HepG2 (cell line): ENCODE results near the gene ZSWIM5. TPM values are rescaled to one million over a fixed set of nuclear protein-coding genes. Genes with fewer than 3 reads are reported as not detected.

Experiments
- ATAD3A ChIP-seq: sonication (generic); formaldehyde crosslinking; IDR thresholded peaks from 2 replicates; pipeline ENCODE4 v1.4.0; 2020; ENCODE audit warnings: missing genetic modification reagents
- CHD4 ChIP-seq: fragments of 200-600 bp; sonication (generic); IDR thresholded peaks from 2 replicates; pipeline ENCODE4 v1.7.0; 2017; ENCODE audit warnings: mild to moderate bottlenecking, low read length, borderline replicate concordance
- FOSL2 ChIP-seq: sonication (generic); formaldehyde crosslinking; IDR thresholded peaks from 2 replicates; pipeline ENCODE4 v1.4.0; 2020; ENCODE audit warnings: missing genetic modification reagents
- GFI1 ChIP-seq: sonication (generic); formaldehyde crosslinking; IDR thresholded peaks from 2 replicates; pipeline ENCODE4 v1.5.0; 2020; ENCODE audit warnings: missing genetic modification reagents, mild to moderate bottlenecking, borderline replicate concordance
- HNF1A ChIP-seq, 2 experiments: sonication (generic) in 1 of 2; formaldehyde crosslinking in 1 of 2; IDR thresholded peaks; 2 replicates each; pipeline versions ENCODE4 v1.4.0 to v1.6.1; 2016 to 2020; ENCODE audit warnings: borderline replicate concordance in 1 of 2, low read depth in 1 of 2, mild to moderate bottlenecking in 1 of 2, missing genetic modification reagents in 1 of 2
- HNF4G ChIP-seq, 2 experiments: sonication (generic) in 1 of 2; formaldehyde crosslinking in 1 of 2; IDR thresholded peaks; 2 replicates each; pipeline versions ENCODE4 v1.4.0 to v1.6.1; 2011 to 2020; ENCODE audit warnings: borderline replicate concordance in 2 of 2, low read depth in 2 of 2, mild to moderate bottlenecking in 2 of 2, low read length in 1 of 2, missing genetic modification reagents in 1 of 2, moderate library complexity in 1 of 2
- KLF6 ChIP-seq: IDR thresholded peaks from 2 replicates; pipeline ENCODE4 v1.8.0; 2016; ENCODE audit warnings: missing biosample characterization, missing genetic modification reagents
- MED1 ChIP-seq: sonication (generic); formaldehyde crosslinking; IDR thresholded peaks from 2 replicates; pipeline ENCODE4 v1.4.0; 2020; ENCODE audit warnings: missing genetic modification reagents
- NFYC ChIP-seq: IDR thresholded peaks from 2 replicates; pipeline ENCODE4 v1.6.1; 2016; ENCODE audit warnings: missing genetic modification reagents, missing compliant biosample characterization
- PTBP1 ChIP-seq: fragments of 200-400 bp; formaldehyde crosslinking; IDR thresholded peaks from 2 replicates; pipeline ENCODE4 v1.6.1; 2018; ENCODE audit warnings: low read length, low read depth; ENCODE audit not compliant: poor library complexity, severe bottlenecking
- RBM22 ChIP-seq: fragments of 200-400 bp; formaldehyde crosslinking; optimal IDR thresholded peaks from 2 replicates; pipeline ENCODE3; 2017; ENCODE audit warnings: mild to moderate bottlenecking, low read length, moderate library complexity
- RERE ChIP-seq: IDR thresholded peaks from 2 replicates; pipeline ENCODE4 v1.6.1; 2016; ENCODE audit warnings: low read depth, missing genetic modification reagents, missing compliant biosample characterization
- RFXANK ChIP-seq: IDR thresholded peaks from 2 replicates; pipeline ENCODE4 v1.6.1; 2016
- STAG1 ChIP-seq: sonication (generic); formaldehyde crosslinking; IDR thresholded peaks from 2 replicates; pipeline ENCODE4 v1.4.0; 2020; ENCODE audit warnings: missing genetic modification reagents
- ZNF530 ChIP-seq: sonication (generic); formaldehyde crosslinking; IDR thresholded peaks from 2 replicates; pipeline ENCODE4 v1.5.0; 2020; ENCODE audit warnings: low read depth, mild to moderate bottlenecking, missing genetic modification reagents
- ZNF598 ChIP-seq: sonication (generic); formaldehyde crosslinking; IDR thresholded peaks from 2 replicates; pipeline ENCODE4 v1.5.1; 2020; ENCODE audit warnings: mild to moderate bottlenecking, missing genetic modification reagents, borderline replicate concordance
- ZNF652 ChIP-seq: IDR thresholded peaks from 2 replicates; pipeline ENCODE4 v1.6.1; 2016; ENCODE audit warnings: low read depth, borderline replicate concordance
- ZNF678 ChIP-seq: sonication (generic); formaldehyde crosslinking; IDR thresholded peaks from 2 replicates; pipeline ENCODE4 v1.4.0; 2020; ENCODE audit warnings: mild to moderate bottlenecking, missing genetic modification reagents
- ZNF839 ChIP-seq: sonication (generic); formaldehyde crosslinking; IDR thresholded peaks from 2 replicates; pipeline ENCODE4 v1.4.0; 2020; ENCODE audit warnings: missing genetic modification reagents, mild to moderate bottlenecking, borderline replicate concordance
- polyA plus RNA-seq, 8 experiments: library from polyadenylated mRNA; depleted of rRNA in 3 of 8; stranded (reverse) in 7 of 8; unstranded in 1 of 8; fragments of >200 nt; fragmentation: Illumina TruSeq in 4 of 8; extraction: Trizol in 4 of 8; gene quantifications; 2 replicates each; pipeline versions ENCODE4 v1.2.1 to v1.2.3, GENCODE V29; 2011 to 2016; ENCODE audit warnings: low read depth in 4 of 8, missing spikeins in 1 of 8, mixed read lengths in 1 of 8; ENCODE audit not compliant: insufficient read depth in 1 of 8
- total RNA-seq, 5 experiments: library from RNA; depleted of rRNA; stranded (reverse); fragments of >200 nt; fragmentation: Illumina TruSeq; extraction: Trizol; gene quantifications; 2 replicates each; pipeline ENCODE4 v1.2.3, GENCODE V29; 2016; ENCODE audit warnings: low read depth in 1 of 5
- TF ChIP-seq, protein P1 (sequence below): IDR thresholded peaks from 2 replicates; pipeline ENCODE4 v1.6.1; 2016; ENCODE audit warnings: missing compliant biosample characterization, missing genetic modification reagents, borderline replicate concordance

Gene ZSWIM5
- total and polyA plus RNA-seq, 2 of the 13 experiments (the other 11 are each of a cell fraction or from before 2014, with no cell fraction given), result 11.0 to 20.6 TPM

DNA sequence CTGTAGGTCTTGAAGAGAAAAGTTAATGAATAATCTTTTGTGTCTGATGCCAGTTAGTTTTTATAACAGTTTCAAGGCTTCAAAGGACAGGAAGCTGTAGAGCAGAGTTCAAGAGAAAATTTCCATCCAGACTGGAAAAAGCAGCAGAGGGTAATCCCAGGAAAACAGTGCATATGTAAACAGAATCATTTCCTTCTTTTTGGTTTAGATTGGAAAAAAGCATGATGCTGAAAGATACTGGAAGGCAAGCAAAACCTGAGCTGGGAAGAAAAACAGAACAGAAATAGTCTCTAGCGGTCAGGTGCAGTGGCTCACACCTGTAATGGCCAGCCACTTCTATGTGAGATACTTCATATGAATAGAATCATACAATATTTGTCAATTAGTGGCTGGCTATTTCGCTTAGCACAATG is 71.9 kb downstream of the ZSWIM5 start (continued):
- no peak for TF ChIP-seq KLF6
- TF ChIP-seq RERE (CRISPR knock-in tag), result peak; percentile 58
- TF ChIP-seq ZNF652, result peak; percentile 46; the same call in 1 of the 2 replicates
- TF ChIP-seq CHD4, result no peak
- peak; percentile 61; the same call in 1 of the 2 replicates for TF ChIP-seq HNF4G (IDR thresholded peaks at IDR 0.05; ENCODE audit: borderline replicate concordance, low read depth, low read length)
- TF ChIP-seq HNF4G (CRISPR knock-in tag; IDR thresholded peaks at IDR 0.05; ENCODE audit: borderline replicate concordance, low read depth), result no peak
- no peak for TF ChIP-seq ZNF678 (CRISPR knock-in tag)
- TF ChIP-seq PTBP1, result no peak
- TF ChIP-seq, protein P1, sequence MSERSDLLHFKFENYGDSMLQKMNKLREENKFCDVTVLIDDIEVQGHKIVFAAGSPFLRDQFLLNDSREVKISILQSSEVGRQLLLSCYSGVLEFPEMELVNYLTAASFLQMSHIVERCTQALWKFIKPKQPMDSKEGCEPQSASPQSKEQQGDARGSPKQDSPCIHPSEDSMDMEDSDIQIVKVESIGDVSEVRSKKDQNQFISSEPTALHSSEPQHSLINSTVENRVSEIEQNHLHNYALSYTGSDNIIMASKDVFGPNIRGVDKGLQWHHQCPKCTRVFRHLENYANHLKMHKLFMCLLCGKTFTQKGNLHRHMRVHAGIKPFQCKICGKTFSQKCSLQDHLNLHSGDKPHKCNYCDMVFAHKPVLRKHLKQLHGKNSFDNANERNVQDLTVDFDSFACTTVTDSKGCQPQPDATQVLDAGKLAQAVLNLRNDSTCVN (CRISPR knock-in tag), result no peak
- TF ChIP-seq FOSL2 (CRISPR knock-in tag), result peak; percentile 48; the same call in 1 of the 2 replicates
- TF ChIP-seq MED1, result peak; percentile 96
- 0 out of 2 replicates have a peak, but pooled peaks have one; percentile 40 for TF ChIP-seq RFXANK (CRISPR knock-in tag)
- no peak for TF ChIP-seq ZNF598
- peak; percentile 95 for TF ChIP-seq HNF1A (IDR thresholded peaks at IDR 0.05; ENCODE audit: low read depth)
- TF ChIP-seq HNF1A (CRISPR knock-in tag; IDR thresholded peaks at IDR 0.05; ENCODE audit: borderline replicate concordance), result peak; percentile 96; the same call in 1 of the 2 replicates
- TF ChIP-seq ZNF530, result no peak
- no peak for TF ChIP-seq RBM22
- no peak for TF ChIP-seq NFYC (CRISPR knock-in tag)
- peak; percentile 86 for TF ChIP-seq GFI1 (CRISPR knock-in tag)
- no peak for TF ChIP-seq ZNF839 (CRISPR knock-in tag)
- TF ChIP-seq STAG1, result peak; percentile 28; the same call in 1 of the 2 replicates
- no peak for TF ChIP-seq ATAD3A (CRISPR knock-in tag)
